A673 (cell line): Measurements from ENCODE around the gene SNTG2.

ENCODE experiments used
- CTCF ChIP-seq: fragments of 300-800, 200-600 bp; sonication (generic); conservative IDR thresholded peaks from 2 replicates; pipeline ENCODE4 v1.5.1; 2017; ENCODE audit warnings: low read depth, mild to moderate bottlenecking, antibody characterized with exemption, low read length, moderate library complexity, mixed read lengths
- EZH2 ChIP-seq: fragments of 200-600 bp; sonication (generic); IDR thresholded peaks from 2 replicates; pipeline ENCODE4 v1.6.1; 2017; ENCODE audit warnings: borderline replicate concordance, low read depth, mild to moderate bottlenecking, mixed read lengths, antibody characterized with exemption, low read length; ENCODE audit not compliant: poor library complexity, severe bottlenecking

- TF ChIP-seq CTCF (no peak), EZH2 (no peak)
Measured at GRCh38 chr2:943461-943797, 7.2 kb upstream of the SNTG2 start.
